HepG2 (cell line): Measurements from ENCODE around the gene KLKB1. TPM values are rescaled to one million over a fixed set of nuclear protein-coding genes. Genes with fewer than 3 reads are reported as not detected.

Experiments used
- AGO2 ChIP-seq: fragments of 200-400 bp; formaldehyde crosslinking; optimal IDR thresholded peaks from 2 replicates; pipeline ENCODE3; 2017; ENCODE audit warnings: mild to moderate bottlenecking, low read depth, low read length, moderate library complexity
- CC2D1A ChIP-seq: sonication (generic); formaldehyde crosslinking; IDR thresholded peaks from 2 replicates; pipeline ENCODE4 v1.8.1; 2023; ENCODE audit warnings: mild to moderate bottlenecking, missing genetic modification reagents
- CREM ChIP-seq, 2 experiments: sonication (generic) in 1 of 2; formaldehyde crosslinking in 1 of 2; IDR thresholded peaks; 2 replicates each; pipeline versions ENCODE4 v1.4.0 to v1.6.1; 2016 to 2020; ENCODE audit warnings: antibody characterized with exemption in 1 of 2, mild to moderate bottlenecking in 1 of 2, missing genetic modification reagents in 1 of 2
- DRAP1 ChIP-seq: IDR thresholded peaks from 2 replicates; pipeline ENCODE4 v1.6.1; 2016; ENCODE audit warnings: missing genetic modification reagents, missing compliant biosample characterization
- ESRRA ChIP-seq: sonication (generic); formaldehyde crosslinking; IDR thresholded peaks from 2 replicates; pipeline ENCODE4 v1.5.1; 2020; ENCODE audit warnings: mild to moderate bottlenecking, low read depth, missing genetic modification reagents
- FOXP1 ChIP-seq, 2 experiments: fragments of 450-650 bp in 1 of 2; IDR thresholded peaks; 2 replicates each; pipeline ENCODE4 v1.6.1; 2017 to 2018; ENCODE audit warnings: antibody characterized with exemption in 1 of 2
- HOXA9 ChIP-seq: sonication (generic); formaldehyde crosslinking; IDR thresholded peaks from 2 replicates; pipeline ENCODE4 v1.8.1; 2022; ENCODE audit warnings: missing genetic modification reagents, mild to moderate bottlenecking, moderate library complexity, borderline replicate concordance
- IRF9 ChIP-seq: sonication (generic); formaldehyde crosslinking; IDR thresholded peaks from 2 replicates; pipeline ENCODE4 v1.8.0; 2022; ENCODE audit warnings: missing genetic modification reagents, mild to moderate bottlenecking, borderline replicate concordance
- KDM2A ChIP-seq: sonication (generic); formaldehyde crosslinking; IDR thresholded peaks from 2 replicates; pipeline ENCODE4 v1.4.0; 2020; ENCODE audit warnings: low read depth, missing genetic modification reagents, borderline replicate concordance
- NFAT5 ChIP-seq: sonication (generic); formaldehyde crosslinking; IDR thresholded peaks from 2 replicates; pipeline ENCODE4 v1.4.0; 2020; ENCODE audit warnings: missing genetic modification reagents
- NONO ChIP-seq, 2 experiments: fragments of 450-650 bp in 1 of 2; sonication (generic) in 1 of 2; formaldehyde crosslinking in 1 of 2; IDR thresholded peaks in 1 of 2; conservative IDR thresholded peaks in 1 of 2; 2 replicates each; pipeline versions ENCODE4 v1.6.1 to v1.8.0; 2017 to 2022; ENCODE audit warnings: mild to moderate bottlenecking in 1 of 2, missing genetic modification reagents in 1 of 2, moderate library complexity in 1 of 2
- SATB2 ChIP-seq: sonication (generic); formaldehyde crosslinking; IDR thresholded peaks from 2 replicates; pipeline ENCODE4 v1.5.0; 2020; ENCODE audit warnings: missing genetic modification reagents
- TCF7 ChIP-seq: sonication (generic); IDR thresholded peaks from 2 replicates; pipeline ENCODE4 v1.6.1; 2016; ENCODE audit warnings: antibody characterized with exemption, low read depth
- ZMYM2 ChIP-seq: sonication (generic); formaldehyde crosslinking; IDR thresholded peaks from 2 replicates; pipeline ENCODE4 v1.8.0; 2022; ENCODE audit warnings: mild to moderate bottlenecking, missing genetic modification reagents
- ZNF235 ChIP-seq: sonication (generic); formaldehyde crosslinking; IDR thresholded peaks from 2 replicates; pipeline ENCODE4 v1.8.1; 2023; ENCODE audit warnings: mild to moderate bottlenecking, missing genetic modification reagents, borderline replicate concordance
- ZNF292 ChIP-seq: sonication (generic); formaldehyde crosslinking; IDR thresholded peaks from 2 replicates; pipeline ENCODE4 v1.8.1; 2022; ENCODE audit warnings: mild to moderate bottlenecking, low read depth, missing genetic modification reagents, borderline replicate concordance
- ZNF331 ChIP-seq: sonication (generic); formaldehyde crosslinking; IDR thresholded peaks from 2 replicates; pipeline ENCODE4 v1.4.0; 2020; ENCODE audit warnings: missing genetic modification reagents
- ZNF33A ChIP-seq: sonication (generic); formaldehyde crosslinking; IDR thresholded peaks from 2 replicates; pipeline ENCODE4 v1.5.1; 2020; ENCODE audit warnings: missing genetic modification reagents, mild to moderate bottlenecking, moderate library complexity, borderline replicate concordance
- ZNF383 ChIP-seq: sonication (generic); formaldehyde crosslinking; IDR thresholded peaks from 2 replicates; pipeline ENCODE4 v1.4.0; 2020; ENCODE audit warnings: missing genetic modification reagents, mild to moderate bottlenecking, borderline replicate concordance
- ZNF546 ChIP-seq: sonication (generic); formaldehyde crosslinking; conservative IDR thresholded peaks from 2 replicates; pipeline ENCODE4 v1.8.1; 2023; ENCODE audit warnings: mild to moderate bottlenecking, missing genetic modification reagents
- ZNF660 ChIP-seq: sonication (generic); formaldehyde crosslinking; IDR thresholded peaks from 2 replicates; pipeline ENCODE4 v1.5.1; 2020; ENCODE audit warnings: mild to moderate bottlenecking, low read depth, missing genetic modification reagents, borderline replicate concordance
- ZNF746 ChIP-seq: sonication (generic); formaldehyde crosslinking; IDR thresholded peaks from 2 replicates; pipeline ENCODE4 v1.8.0; 2022; ENCODE audit warnings: mild to moderate bottlenecking, missing genetic modification reagents
- polyA plus RNA-seq, 8 experiments: library from polyadenylated mRNA; depleted of rRNA in 3 of 8; stranded (reverse) in 7 of 8; unstranded in 1 of 8; fragments of >200 nt; fragmentation: Illumina TruSeq in 4 of 8; extraction: Trizol in 4 of 8; gene quantifications; 2 replicates each; pipeline versions ENCODE4 v1.2.1 to v1.2.3, GENCODE V29; 2011 to 2016; ENCODE audit warnings: low read depth in 4 of 8, missing spikeins in 1 of 8, mixed read lengths in 1 of 8; ENCODE audit not compliant: insufficient read depth in 1 of 8
- total RNA-seq, 5 experiments: library from RNA; depleted of rRNA; stranded (reverse); fragments of >200 nt; fragmentation: Illumina TruSeq; extraction: Trizol; gene quantifications; 2 replicates each; pipeline ENCODE4 v1.2.3, GENCODE V29; 2016; ENCODE audit warnings: low read depth in 1 of 5

KLKB1 gene
- total and polyA plus RNA-seq, 2 of the 13 experiments (the other 11 are each of a cell fraction or from before 2014, with no cell fraction given) = 0.26 to 0.49 TPM

GRCh38 chr4:186191200-186192065 is 35.9 kb upstream of the KLKB1 start, which contains the start of gene CYP4V2 (continued):
- TF ChIP-seq ZNF383 (CRISPR knock-in tag) = no peak
- TF ChIP-seq FOXP1 (IDR thresholded peaks at IDR 0.05) = no peak
- 0 out of 2 replicates have a peak, but pooled peaks have one; percentile 12 for TF ChIP-seq FOXP1 (CRISPR knock-in tag; IDR thresholded peaks at IDR 0.05)
- TF ChIP-seq NONO (IDR thresholded peaks at IDR 0.05) = no peak
- peak; percentile 7; the same call in 1 of the 2 replicates for TF ChIP-seq NONO (CRISPR knock-in tag; conservative IDR thresholded peaks at IDR 0.05)
- peak; percentile 87 for TF ChIP-seq KDM2A (CRISPR knock-in tag)
- TF ChIP-seq NFAT5 = 0 out of 2 replicates have a peak, but pooled peaks have one; percentile 27
- TF ChIP-seq AGO2 = no peak
- no peak for TF ChIP-seq ZNF660 (CRISPR knock-in tag)
- peak; percentile 74; the same call in 1 of the 2 replicates for TF ChIP-seq ZNF235 (CRISPR knock-in tag)
- peak; percentile 89 for TF ChIP-seq ESRRA (CRISPR knock-in tag)
- peak; percentile 85 for TF ChIP-seq IRF9 (CRISPR knock-in tag)
- TF ChIP-seq ZNF33A (CRISPR knock-in tag) = no peak
- no peak for TF ChIP-seq CREM (IDR thresholded peaks at IDR 0.05)
- no peak for TF ChIP-seq CREM (CRISPR knock-in tag; IDR thresholded peaks at IDR 0.05)
- TF ChIP-seq ZMYM2 = peak; percentile 92
- TF ChIP-seq TCF7 = no peak
- no peak for TF ChIP-seq ZNF292
- no peak for TF ChIP-seq SATB2 (CRISPR knock-in tag)
- TF ChIP-seq ZNF546 (CRISPR knock-in tag) = no peak
- TF ChIP-seq DRAP1 = 0 out of 2 replicates have a peak, but pooled peaks have one; percentile 6
- TF ChIP-seq ZNF746 (CRISPR knock-in tag) = 0 out of 2 replicates have a peak, but pooled peaks have one; percentile 21
- peak; percentile 73 for TF ChIP-seq ZNF331 (CRISPR knock-in tag)
- TF ChIP-seq HOXA9 (CRISPR knock-in tag) = no peak; the same call in 1 of the 2 replicates
- TF ChIP-seq CC2D1A (CRISPR knock-in tag) = no peak
